Measurements from ENCODE around the gene COP1. TPM values are rescaled to one million over a fixed set of nuclear protein-coding genes. Genes with fewer than 3 reads are reported as not detected.
"Not testable (repeated sequence)": the region's sequence is repeated elsewhere in the genome, so short reads cannot be mapped to it uniquely, and the experiment has no call there.

Gene COP1
- total RNA-seq, 6 donors from 2014 or later: 40.4 to 113 (median 68.3) TPM

- peaks cover 0 to 6% (median 0%) of the 10 kb centered on the region in 4 donors for H3K4me1 ChIP-seq
- no peak overlapping the region for H3K4me3 ChIP-seq
- peaks cover 3 to 14% (median 7%) of the 10 kb centered on the region in 4 donors for H3K36me3 ChIP-seq
- no peak overlapping the region for H3K27ac ChIP-seq
- no peak for DNase-seq
- TF ChIP-seq CTCF (IDR thresholded peaks at IDR 0.05) (no peak), EP300 (IDR thresholded peaks at IDR 0.05) (no peak), POLR2AphosphoS5 (IDR thresholded peaks at IDR 0.05) (no peak), POLR2A (IDR thresholded peaks at IDR 0.05) (no peak)
- no peaks in the 10 kb centered on the region for H3K9me3 ChIP-seq
- no peak for ATAC-seq (ENCODE audit: low FRiP score in 2 of 2)
- 45 to 47% methylated on average over 2 of the region's 2 CpGs for WGBS, 2 donors
- no peaks in the 10 kb centered on the region for H3K27me3 ChIP-seq
These were observed 173.2 kb downstream of the COP1 start for GRCh38 chr1:176033881-176034280.

DNA sequence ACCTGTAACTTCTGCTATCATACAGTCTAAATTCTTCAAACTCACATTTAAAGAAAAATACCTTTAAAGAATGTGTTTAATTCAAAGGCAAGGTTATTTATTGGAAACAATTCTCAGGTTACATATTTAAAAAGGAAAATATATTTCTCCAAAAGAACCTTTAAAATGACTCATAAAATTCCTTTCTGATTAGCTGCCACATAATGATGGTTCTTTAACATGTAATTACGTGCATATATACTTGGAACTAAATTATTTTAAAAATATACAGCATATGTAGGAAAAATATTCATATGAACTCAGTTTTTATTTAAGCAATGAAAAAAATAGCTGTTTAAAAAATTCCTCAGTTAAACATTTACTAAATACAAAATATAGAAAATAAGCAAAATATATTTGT lies 173.6 kb downstream of the COP1 start:
- TF ChIP-seq EP300 (IDR thresholded peaks at IDR 0.05) (no peak), POLR2A (IDR thresholded peaks at IDR 0.05) (no peak), CTCF (IDR thresholded peaks at IDR 0.05) (no peak), POLR2AphosphoS5 (IDR thresholded peaks at IDR 0.05) (no peak)

DNA sequence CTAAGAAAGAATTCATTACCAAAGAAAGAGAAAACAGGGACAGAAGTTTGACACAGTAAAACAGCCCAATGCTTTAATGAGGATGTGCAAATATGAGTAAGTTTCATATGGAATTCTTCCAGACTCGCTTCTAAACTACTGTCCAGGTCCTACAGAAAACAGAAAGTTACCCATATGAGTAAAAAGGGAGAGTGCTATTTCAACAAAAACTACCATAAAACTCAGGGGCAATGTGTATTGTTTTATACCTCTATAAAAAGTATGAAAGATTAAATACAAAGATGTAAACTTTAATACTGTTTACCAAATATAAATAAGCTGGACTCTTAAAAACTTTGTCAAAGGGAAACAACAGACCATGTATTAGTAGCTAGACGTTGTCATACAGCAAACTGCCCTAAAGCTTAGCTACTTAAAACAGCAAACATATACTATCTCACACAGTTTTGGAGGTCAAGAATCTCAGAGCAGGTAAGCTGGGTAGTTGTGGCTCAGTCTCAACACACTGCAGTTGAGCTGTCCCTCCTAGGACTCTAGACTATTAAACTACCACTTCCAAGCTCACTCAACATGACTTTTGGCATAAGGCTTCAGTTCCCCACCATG lies 174.9 kb downstream of the COP1 start:
- ATAC-seq (ENCODE audit: low FRiP score in 2 of 2) (no peak), DNase-seq (no peak)
- 88 to 93% methylated on average over 2 of the region's 2 CpGs for WGBS, 2 donors
- no peak overlapping the region for H3K27ac ChIP-seq
- H3K4me1 ChIP-seq: peaks cover 0 to 6% (median 0%) of the 10 kb centered on the region in 4 donors
- TF ChIP-seq POLR2AphosphoS5 (IDR thresholded peaks at IDR 0.05) (no peak), EP300 (IDR thresholded peaks at IDR 0.05) (no peak), POLR2A (IDR thresholded peaks at IDR 0.05) (no peak), CTCF (IDR thresholded peaks at IDR 0.05) (no peak)
- no peaks in the 10 kb centered on the region for H3K9me3 ChIP-seq
- peaks cover 0 to 10% (median 0%) of the 10 kb centered on the region in 4 donors for H3K36me3 ChIP-seq
- H3K4me3 ChIP-seq: no peak overlapping the region
- H3K27me3 ChIP-seq: no peaks in the 10 kb centered on the region

More for the DNA sequence above, 173.6 kb downstream of the COP1 start:
- Histone ChIP-seq H3K27ac (no peak overlapping the region), H3K4me3 (no peak overlapping the region), H3K27me3 (no peaks in the 10 kb centered on the region), H3K9me3 (no peaks in the 10 kb centered on the region), H3K4me1 (peaks cover 0 to 6% (median 0%) of the 10 kb centered on the region in 4 donors), H3K36me3 (peaks cover 3 to 14% (median 4%) of the 10 kb centered on the region in 4 donors)
- ATAC-seq (ENCODE audit: low FRiP score in 2 of 2): no peak
- 78 to 89% methylated on average over 1 of the region's 1 CpG for WGBS, 2 donors
- DNase-seq: no peak

- no peak for DNase-seq
- Histone ChIP-seq H3K4me3 (no peak overlapping the region), H3K36me3 (peaks cover 0 to 11% (median 0%) of the 10 kb centered on the region in 4 donors), H3K4me1 (peaks cover 0 to 6% (median 0%) of the 10 kb centered on the region in 4 donors), H3K27ac (no peak overlapping the region), H3K9me3 (no peaks in the 10 kb centered on the region), H3K27me3 (no peaks in the 10 kb centered on the region)
- TF ChIP-seq POLR2AphosphoS5 (IDR thresholded peaks at IDR 0.05) (no peak), CTCF (IDR thresholded peaks at IDR 0.05) (no peak), EP300 (IDR thresholded peaks at IDR 0.05) (no peak), POLR2A (IDR thresholded peaks at IDR 0.05) (no peak)
- no peak for ATAC-seq (ENCODE audit: low FRiP score in 2 of 2)
- 93 to 96% methylated on average over 2 of the region's 2 CpGs for whole genome bisulfite sequencing, 2 donors
These were observed 177.5 kb downstream of the COP1 start for GRCh38 chr1:176029609-176030008.

DNA sequence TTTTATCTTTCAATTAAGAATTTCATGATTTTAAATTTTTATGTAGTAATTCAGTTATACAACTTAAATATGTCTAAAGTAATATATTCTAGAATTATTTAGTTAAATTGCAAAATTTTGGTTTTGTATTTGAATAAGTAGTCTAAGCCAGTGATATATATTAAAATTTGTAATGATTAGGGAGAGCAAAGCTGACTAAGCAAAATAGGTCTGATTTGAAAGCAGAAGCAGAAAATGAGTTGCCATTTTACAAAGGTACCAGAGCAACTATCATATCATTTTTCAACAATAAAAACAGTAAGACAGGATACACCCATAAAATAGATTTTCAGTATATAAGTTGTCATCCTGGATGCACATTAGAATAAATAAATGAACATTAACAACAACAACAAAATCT lies 177.9 kb downstream of the COP1 start:
- TF ChIP-seq EP300 (IDR thresholded peaks at IDR 0.05) (no peak), POLR2A (IDR thresholded peaks at IDR 0.05) (no peak), POLR2AphosphoS5 (IDR thresholded peaks at IDR 0.05) (no peak), CTCF (IDR thresholded peaks at IDR 0.05) (no peak)
- DNase-seq (no peak), ATAC-seq (ENCODE audit: low FRiP score in 2 of 2) (no peak)
- no peak overlapping the region for H3K4me3 ChIP-seq
- H3K4me1 ChIP-seq: peaks cover 0 to 2% (median 0%) of the 10 kb centered on the region in 4 donors
- no peaks in the 10 kb centered on the region for H3K9me3 ChIP-seq
- H3K27me3 ChIP-seq: no peaks in the 10 kb centered on the region
- no peak overlapping the region for H3K27ac ChIP-seq
- peaks cover 0 to 11% (median 0%) of the 10 kb centered on the region in 4 donors for H3K36me3 ChIP-seq

- not testable (repeated sequence) for H3K4me1 ChIP-seq; ATAC-seq (ENCODE audit: low FRiP score in 2 of 2); H3K9me3 ChIP-seq; H3K27ac ChIP-seq; DNase-seq; H3K4me3 ChIP-seq; H3K27me3 ChIP-seq
- H3K36me3 ChIP-seq: peaks cover 0 to 13% (median 0%) of the 10 kb centered on the region in 4 donors
- WGBS, 2 donors: 89 to 98% methylated on average over 4 of the region's 4 CpGs
These were observed 179.2 kb downstream of the COP1 start for GRCh38 chr1:176027934-176028333.

All from upper lobe of left lung (tissue), 6 donors.